Islet precursor cell (in vitro differentiated cells): Measurements from ENCODE around the gene SLC6A17.

Experiments used
- DNase-seq: peaks from one replicate; pipeline ENCODE4 v3.0.0-alpha.2; 2018

SLC6A17 gene

GRCh38 chr1:110224240-110224995 is 74.1 kb downstream of the SLC6A17 start:
- DNase-seq = no peak

GRCh38 chr1:110225212-110225611 is 74.9 kb downstream of the SLC6A17 start:
- DNase-seq = no peak

- DNase-seq = no peak
Observed at GRCh38 chr1:110225756-110226404, 75.6 kb downstream of the SLC6A17 start.

- DNase-seq = no peak
Observed at GRCh38 chr1:110227774-110228173, 77.5 kb downstream of the SLC6A17 start.

- no peak for DNase-seq
Observed at GRCh38 chr1:110228381-110228780, 78.1 kb downstream of the SLC6A17 start.

GRCh38 chr1:110228869-110229268 is 78.6 kb downstream of the SLC6A17 start:
- no peak for DNase-seq

- DNase-seq = peak; percentile 70
Observed at GRCh38 chr1:110229348-110230001, 79.2 kb downstream of the SLC6A17 start.

- no peak for DNase-seq
Observed at GRCh38 chr1:110230381-110231199, 80.3 kb downstream of the SLC6A17 start.

GRCh38 chr1:110233861-110234260 is 83.6 kb downstream of the SLC6A17 start:
- no peak for DNase-seq

- DNase-seq = no peak
Observed at GRCh38 chr1:110234691-110235090, 84.4 kb downstream of the SLC6A17 start.

- DNase-seq = no peak
Observed at GRCh38 chr1:110235181-110235833, 85.0 kb downstream of the SLC6A17 start.

GRCh38 chr1:110235834-110236682 is 85.8 kb downstream of the SLC6A17 start:
- DNase-seq = peak; percentile 95

- no peak for DNase-seq
Observed at GRCh38 chr1:110237386-110238152, 87.3 kb downstream of the SLC6A17 start.

- no peak for DNase-seq
Observed at GRCh38 chr1:110239441-110240430, 89.4 kb downstream of the SLC6A17 start.

- no peak for DNase-seq
Observed at GRCh38 chr1:110240476-110241210, 90.3 kb downstream of the SLC6A17 start.

- DNase-seq = no peak
Observed at GRCh38 chr1:110241516-110241915, 91.2 kb downstream of the SLC6A17 start.

GRCh38 chr1:110242062-110242461 is 91.8 kb downstream of the SLC6A17 start:
- no peak for DNase-seq

GRCh38 chr1:110242731-110243130 is 92.4 kb downstream of the SLC6A17 start:
- DNase-seq = no peak

- DNase-seq = no peak
Observed at GRCh38 chr1:110243146-110243545, 92.9 kb downstream of the SLC6A17 start.
